K562 (cell line): ENCODE data around the gene NECAP2. TPM values are rescaled to one million over a fixed set of nuclear protein-coding genes. Genes with fewer than 3 reads are reported as not detected.
A peak's percentile ranks its signal among the peaks of the same experiment; 100 is the strongest.

Experiments used
- BRD9 ChIP-seq: fragments of 450-650 bp; IDR thresholded peaks from 2 replicates; pipeline ENCODE4 v1.6.1; 2018; ENCODE audit warnings: low read depth; ENCODE audit not compliant: partially characterized antibody
- CBX8 ChIP-seq: fragments of 200-600 bp; sonication (generic); IDR thresholded peaks from 2 replicates; pipeline ENCODE4 v1.6.1; 2012; ENCODE audit warnings: borderline replicate concordance, mixed run types, low read depth, mild to moderate bottlenecking, moderate library complexity, mixed read lengths, low read length, control low read depth, inconsistent platforms; ENCODE audit not compliant: poor library complexity, severe bottlenecking; ENCODE audit errors: extremely low read depth
- ELF1 ChIP-seq: fragments of 200-800 bp; sonication (Bioruptor generic); IDR thresholded peaks from 2 replicates; pipeline ENCODE4 v1.6.1; 2016; ENCODE audit warnings: missing genetic modification characterization, missing compliant biosample characterization
- FOXA1 ChIP-seq: fragments of 450-650 bp; IDR thresholded peaks from 2 replicates; pipeline ENCODE4 v1.6.1; 2016; ENCODE audit warnings: mild to moderate bottlenecking, borderline replicate concordance
- HNRNPLL ChIP-seq: fragments of 200-400 bp; formaldehyde crosslinking; IDR thresholded peaks from 2 replicates; pipeline ENCODE4 v1.6.1; 2017; ENCODE audit warnings: low read length, low read depth, mild to moderate bottlenecking; ENCODE audit not compliant: poor library complexity, severe bottlenecking
- MAFK ChIP-seq: IDR thresholded peaks from 2 replicates; pipeline ENCODE4 v1.6.1; 2011; ENCODE audit warnings: low read length, improper control_type of control experiment
- MBD1 ChIP-seq: fragments of 250-450 bp; sonication (Bioruptor Pico); IDR thresholded peaks from 2 replicates; pipeline ENCODE4 v1.8.0; 2022; ENCODE audit warnings: inconsistent platforms
- PHF8 ChIP-seq: fragments of 200-600 bp; sonication (generic); IDR thresholded peaks from 2 replicates; pipeline ENCODE4 v1.6.1; 2012; ENCODE audit warnings: mixed run types, mild to moderate bottlenecking, inconsistent platforms, low read length, moderate library complexity, borderline replicate concordance
- PRDM10 ChIP-seq: fragments of 450-650 bp; IDR thresholded peaks from 2 replicates; pipeline ENCODE4 v1.6.1; 2018; ENCODE audit not compliant: partially characterized antibody
- SMAD1 ChIP-seq: fragments of 150-350 bp; IDR thresholded peaks from 2 replicates; pipeline ENCODE4 v1.6.1; 2014; ENCODE audit warnings: low read length, low read depth; ENCODE audit not compliant: partially characterized antibody
- SMC3 ChIP-seq: conservative IDR thresholded peaks from 2 replicates; pipeline ENCODE4 v1.6.1; 2011; ENCODE audit warnings: low read depth, low read length, improper control_type of control experiment; ENCODE audit not compliant: insufficient read depth
- SRF ChIP-seq, 2 experiments: fragments of 250-450, 450-650 bp in 1 of 2; sonication (Bioruptor Pico) in 1 of 2; sonication (generic) in 1 of 2; formaldehyde crosslinking; IDR thresholded peaks; 2 replicates each; pipeline versions ENCODE4 v1.5.0 to v1.5.1; 2020 to 2022; ENCODE audit warnings: mild to moderate bottlenecking in 1 of 2, missing genetic modification reagents in 1 of 2
- STAT5B ChIP-seq: fragments of 250-450 bp; sonication (Bioruptor Pico); IDR thresholded peaks from 2 replicates; pipeline ENCODE4 v1.8.0; 2021; ENCODE audit warnings: mild to moderate bottlenecking, inconsistent platforms
- ZBTB9 ChIP-seq: fragments of 450-650 bp; formaldehyde crosslinking; IDR thresholded peaks from 2 replicates; pipeline ENCODE4 v1.4.0; 2020; ENCODE audit warnings: mild to moderate bottlenecking, moderate library complexity
- polyA plus RNA-seq, 8 experiments: library from polyadenylated mRNA; depleted of rRNA in 4 of 8; stranded (reverse) in 5 of 8; unstranded in 3 of 8; fragments of >200 nt; fragmentation: Nextera tagmentation in 2 of 8; fragmentation: Illumina TruSeq in 1 of 8; extraction: Ambion mirVana in 2 of 8; extraction: Trizol in 1 of 8; gene quantifications; 2 replicates each; pipeline versions ENCODE4 v1.2.1 to v1.2.3, GENCODE V29; 2011 to 2014; ENCODE audit warnings: inconsistent platforms in 1 of 8, missing spikeins in 1 of 8
- total RNA-seq, 7 experiments: library from RNA; depleted of rRNA in 6 of 7; stranded (reverse); fragments of >200 nt in 6 of 7; fragmentation: Illumina TruSeq in 2 of 7; extraction: Trizol in 2 of 7; gene quantifications; 2 replicates each; pipeline versions ENCODE4 v1.2.1 to v1.2.3, GENCODE V29; 2011 to 2021; ENCODE audit warnings: low replicate concordance in 1 of 7
- TF ChIP-seq, protein P1 (sequence below): fragments of 250-450 bp; sonication (Bioruptor Pico); IDR thresholded peaks from 2 replicates; pipeline ENCODE4 v1.5.0; 2021
- TF ChIP-seq, protein P2 (sequence below): fragments of 200-800 bp; sonication (Bioruptor generic); IDR thresholded peaks from 2 replicates; pipeline ENCODE4 v1.6.1; 2017; ENCODE audit warnings: missing genetic modification characterization, missing compliant biosample characterization

The NECAP2 gene
- total and polyA plus RNA-seq, 9 of the 15 experiments (the other 6 are each of a cell fraction or from before 2014, with no cell fraction given): 22.7 to 107 (median 79.2) TPM

DNA sequence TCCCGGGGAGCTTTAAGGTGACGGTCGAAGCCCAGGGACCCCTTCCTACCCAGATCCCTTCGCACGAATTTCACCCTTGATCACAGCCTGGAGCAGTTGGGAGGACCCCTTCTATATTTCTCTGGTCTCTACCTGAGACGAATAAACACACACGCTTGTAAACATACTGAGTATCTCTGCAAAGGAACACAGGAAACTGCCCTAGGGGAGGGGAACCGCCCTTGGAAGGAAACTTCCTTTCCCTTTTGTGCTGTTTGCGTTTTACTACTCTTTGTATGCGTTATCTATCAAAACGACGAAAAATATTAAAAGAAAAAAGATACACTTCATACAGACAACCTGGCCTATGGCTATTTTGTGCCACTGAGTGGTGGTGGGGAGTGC, 750 bp downstream of the NECAP2 start (continued):
- TF ChIP-seq FOXA1: no peak
- TF ChIP-seq CBX8: no peak
- no peak for TF ChIP-seq STAT5B (CRISPR knock-in tag)
- no peak for TF ChIP-seq SMAD1
- no peak for TF ChIP-seq MAFK
- TF ChIP-seq PHF8: no peak
- TF ChIP-seq, protein P1, sequence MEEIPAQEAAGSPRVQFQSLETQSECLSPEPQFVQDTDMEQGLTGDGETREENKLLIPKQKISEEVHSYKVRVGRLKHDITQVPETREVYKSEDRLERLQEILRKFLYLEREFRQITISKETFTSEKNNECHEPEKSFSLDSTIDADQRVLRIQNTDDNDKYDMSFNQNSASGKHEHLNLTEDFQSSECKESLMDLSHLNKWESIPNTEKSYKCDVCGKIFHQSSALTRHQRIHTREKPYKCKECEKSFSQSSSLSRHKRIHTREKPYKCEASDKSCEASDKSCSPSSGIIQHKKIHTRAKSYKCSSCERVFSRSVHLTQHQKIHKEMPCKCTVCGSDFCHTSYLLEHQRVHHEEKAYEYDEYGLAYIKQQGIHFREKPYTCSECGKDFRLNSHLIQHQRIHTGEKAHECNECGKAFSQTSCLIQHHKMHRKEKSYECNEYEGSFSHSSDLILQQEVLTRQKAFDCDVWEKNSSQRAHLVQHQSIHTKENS: no peak
- no peak for TF ChIP-seq MBD1 (CRISPR knock-in tag)
- TF ChIP-seq SRF (CRISPR knock-in tag; IDR thresholded peaks at IDR 0.05): 0 out of 4 replicates have a peak, but pooled peaks of 1 of the 2 experiments have one; percentile 1
- TF ChIP-seq ELF1 (tag): 0 out of 2 replicates have a peak, but pooled peaks have one; percentile 31
- TF ChIP-seq BRD9: no peak
- TF ChIP-seq SMC3: no peak
- TF ChIP-seq, protein P2, sequence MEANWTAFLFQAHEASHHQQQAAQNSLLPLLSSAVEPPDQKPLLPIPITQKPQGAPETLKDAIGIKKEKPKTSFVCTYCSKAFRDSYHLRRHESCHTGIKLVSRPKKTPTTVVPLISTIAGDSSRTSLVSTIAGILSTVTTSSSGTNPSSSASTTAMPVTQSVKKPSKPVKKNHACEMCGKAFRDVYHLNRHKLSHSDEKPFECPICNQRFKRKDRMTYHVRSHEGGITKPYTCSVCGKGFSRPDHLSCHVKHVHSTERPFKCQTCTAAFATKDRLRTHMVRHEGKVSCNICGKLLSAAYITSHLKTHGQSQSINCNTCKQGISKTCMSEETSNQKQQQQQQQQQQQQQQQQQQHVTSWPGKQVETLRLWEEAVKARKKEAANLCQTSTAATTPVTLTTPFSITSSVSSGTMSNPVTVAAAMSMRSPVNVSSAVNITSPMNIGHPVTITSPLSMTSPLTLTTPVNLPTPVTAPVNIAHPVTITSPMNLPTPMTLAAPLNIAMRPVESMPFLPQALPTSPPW (CRISPR knock-in tag): peak; percentile 19; the same call in 1 of the 2 replicates
- peak; percentile 16 for TF ChIP-seq PRDM10
- no peak for TF ChIP-seq HNRNPLL
- no peak for TF ChIP-seq ZBTB9 (CRISPR knock-in tag)
